ENCODE measurements around the gene TRIP10. TPM values are rescaled to one million over a fixed set of nuclear protein-coding genes. Genes with fewer than 3 reads are reported as not detected.

TRIP10 gene
- total and polyA plus RNA-seq, 10 of the 15 experiments (the other 5 are each of a cell fraction or from before 2014, with no cell fraction given): 0.79 to 54.5 (median 32.5) TPM

- TF ChIP-seq ZBTB33 (IDR thresholded peaks at IDR 0.05): no peak
- TF ChIP-seq BCL11A (IDR thresholded peaks at IDR 0.05; ENCODE audit: low read depth, low read length): no peak
- TF ChIP-seq SPI1 (IDR thresholded peaks at IDR 0.05; ENCODE audit: borderline replicate concordance, insufficient read depth, low read depth, low read length): no peak
Measured at GRCh38 chr19:6707658-6708018, 31.8 kb upstream of the TRIP10 start (continued).

GRCh38 chr19:6708346-6708745 lies 31.1 kb upstream of the TRIP10 start:
- Histone ChIP-seq H3K79me2 (ENCODE audit: control insufficient read depth, insufficient read depth, low read length) (no peaks in the 10 kb centered on the region), H3K4me1 (ENCODE audit: control insufficient read depth, insufficient read depth, low read length) (no peaks in the 10 kb centered on the region), H3K9ac (ENCODE audit: control insufficient read depth, insufficient read depth, low read length) (no peak overlapping the region), H3K4me2 (ENCODE audit: control insufficient read depth, insufficient read depth) (no peak overlapping the region), H3K9me3 (replicated peaks; ENCODE audit: control insufficient read depth, insufficient read depth, low read length) (no peaks in the 10 kb centered on the region), H3K27ac (ENCODE audit: control insufficient read depth, insufficient read depth) (no peak overlapping the region), H2AFZ (ENCODE audit: control insufficient read depth, low read depth, low read length) (no peak overlapping the region), H3K27me3 (replicated peaks in 1 of 2; ENCODE audit: control insufficient read depth in 2 of 2, insufficient read depth in 2 of 2, low read length in 1 of 2) (no peaks in the 10 kb centered on the region; a peak in 2 of 4 replicates), H4K20me1 (ENCODE audit: control insufficient read depth, insufficient read depth) (no peaks in the 10 kb centered on the region), H3K4me3 (no peak overlapping the region), H3K36me3 (ENCODE audit: control insufficient read depth in 2 of 2, insufficient read depth in 2 of 2, low read length in 1 of 2) (no peaks in the 10 kb centered on the region)
- ChIA-PET POLR2A (no interaction called here), CTCF (interaction anchor here (0.6 kb wide), 1 partner anchor 12 kb away, joined by 3 read pairs; the partner anchor contains the start of gene C3), RAD21 (ENCODE audit: unreplicated experiment) (no interaction called here), SMC1A (ENCODE audit: uncharacterized antibody, unreplicated experiment) (interaction anchor here (1.0 kb wide), 1 partner anchor 77 kb away, joined by 3 read pairs; no protein-coding TSS in a partner anchor)
- FAIRE-seq: no peak
- intact Hi-C loops (cut with micrococcal nuclease; ENCODE audit: unreplicated experiment) (no loop called here), in situ Hi-C loops (cut with MboI) (no loop called here)
- no TSS peak for BruUV-seq (replicated peaks)
- no peak for DNase-seq (ENCODE audit: low read depth, low spot score)
- TF ChIP-seq ATF7 (IDR thresholded peaks at IDR 0.05; ENCODE audit: low read depth) (no peak), ASH2L (IDR thresholded peaks at IDR 0.05; ENCODE audit: borderline replicate concordance, low read depth) (no peak), PBX3 (IDR thresholded peaks at IDR 0.05; ENCODE audit: insufficient replicate concordance, low read depth, low read length) (no peak), RUNX3 (IDR thresholded peaks at IDR 0.05; ENCODE audit: low read length) (no peak), ZNF24 (IDR thresholded peaks at IDR 0.05) (no peak), CBFB (IDR thresholded peaks at IDR 0.05; ENCODE audit: low read depth) (no peak), KAT2A (conservative IDR thresholded peaks at IDR 0.05; ENCODE audit: control insufficient read depth, low read depth, low read length) (no peak), BCL11A (IDR thresholded peaks at IDR 0.05; ENCODE audit: low read depth, low read length) (no peak), ELK1 (IDR thresholded peaks at IDR 0.05; ENCODE audit: low read depth, low read length) (no peak), NFIC (IDR thresholded peaks at IDR 0.05; ENCODE audit: low read depth, low read length) (no peak), KDM1A (IDR thresholded peaks at IDR 0.05; ENCODE audit: borderline replicate concordance) (no peak), NR2C2 (IDR thresholded peaks at IDR 0.05; ENCODE audit: borderline replicate concordance, control insufficient read depth, insufficient read length, low read depth) (no peak), GABPA (IDR thresholded peaks at IDR 0.05; ENCODE audit: low read depth) (no peak), IRF4 (IDR thresholded peaks at IDR 0.05; ENCODE audit: low read depth, low read length) (no peak), USF1 (IDR thresholded peaks at IDR 0.05; ENCODE audit: borderline replicate concordance, extremely low read length, insufficient read depth, low read depth, low read length) (no peak), SIN3A (IDR thresholded peaks at IDR 0.05; ENCODE audit: low read depth, low read length) (no peak), WRNIP1 (IDR thresholded peaks at IDR 0.05; ENCODE audit: borderline replicate concordance, low read depth, low read length) (no peak), IKZF2 (IDR thresholded peaks at IDR 0.05) (no peak)
- whole genome bisulfite sequencing (ENCODE audit: insufficient coverage, insufficient replicate concordance, low lambda C conversion rate, missing lambda C conversion rate): 11% methylated on average over 3 of the region's 3 CpGs
- ATAC-seq: no peak

All from GM12878 (cell line).